ENCODE measurements around the gene PLGRKT.
"Not testable (repeated sequence)": the region's sequence is repeated elsewhere in the genome, so short reads cannot be mapped to it uniquely, and the experiment has no call there.

The PLGRKT gene

DNA sequence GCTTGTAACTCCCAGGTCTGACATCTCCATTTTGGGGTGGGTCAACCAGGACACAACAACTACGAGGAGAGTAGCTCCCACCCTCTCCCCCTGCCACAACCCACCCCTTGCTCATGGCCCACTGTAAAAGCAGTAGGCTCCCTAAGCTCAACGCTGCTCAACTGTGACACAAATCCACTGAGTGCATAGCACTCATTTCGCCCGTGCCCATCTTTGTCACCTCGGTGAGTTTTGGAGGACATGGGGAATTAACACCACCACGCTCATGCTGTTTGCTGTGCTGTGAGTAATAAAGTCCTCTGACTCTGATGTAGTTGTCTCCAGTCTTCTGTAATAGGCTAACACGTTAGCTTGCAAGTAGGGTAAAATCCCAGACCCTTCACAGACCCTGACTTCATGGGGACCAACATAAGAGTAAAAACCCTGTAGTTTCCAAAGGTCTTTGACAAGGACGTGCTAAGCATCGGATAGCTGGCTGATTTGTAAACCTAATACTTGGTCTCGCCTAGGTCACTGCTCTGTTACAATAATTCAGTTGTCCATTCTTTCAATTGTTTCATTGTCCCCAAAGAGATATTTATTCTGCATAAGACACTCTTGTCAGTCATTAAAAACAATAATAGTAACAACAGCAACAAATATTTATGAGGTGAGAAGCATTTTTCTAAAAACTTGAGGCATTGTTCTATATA, 7.7 kb downstream of the PLGRKT start:
- no peak for DNase-seq (ENCODE audit: low read depth)

- no peak for DNase-seq (ENCODE audit: low read depth)
These were observed 8.8 kb downstream of the PLGRKT start for GRCh38 chr9:5428794-5429528.

DNA sequence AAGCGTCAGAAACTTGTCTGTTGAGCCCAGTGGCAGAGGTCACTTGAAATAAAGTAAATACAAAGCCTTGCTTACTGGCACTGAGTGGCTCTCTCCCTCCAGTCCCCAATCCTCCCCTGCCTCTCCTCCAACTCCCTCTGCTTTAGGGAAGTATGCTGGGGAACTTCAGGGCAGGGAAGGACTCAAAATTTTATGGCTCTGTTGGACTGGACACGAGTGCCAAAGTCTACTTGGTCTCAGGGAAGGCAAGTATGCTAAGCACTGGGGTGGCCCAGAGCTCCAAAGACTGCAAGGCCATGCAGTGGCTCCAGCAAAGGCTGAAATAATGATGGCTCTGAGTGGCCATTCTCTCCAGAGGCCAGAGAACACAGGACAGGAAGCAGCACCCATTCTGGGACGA, 9.6 kb downstream of the PLGRKT start:
- no peak for DNase-seq (ENCODE audit: low read depth)

- DNase-seq (ENCODE audit: low read depth): no peak
These were observed 10.7 kb downstream of the PLGRKT start for GRCh38 chr9:5427005-5427404.

GRCh38 chr9:5425006-5425628, 12.6 kb downstream of the PLGRKT start:
- no peak for DNase-seq (ENCODE audit: low read depth)

- no peak for DNase-seq (ENCODE audit: low read depth)
These were observed 15.4 kb downstream of the PLGRKT start for GRCh38 chr9:5422276-5422675.

GRCh38 chr9:5421163-5421562, 16.6 kb downstream of the PLGRKT start:
- DNase-seq (ENCODE audit: low read depth): no peak

DNA sequence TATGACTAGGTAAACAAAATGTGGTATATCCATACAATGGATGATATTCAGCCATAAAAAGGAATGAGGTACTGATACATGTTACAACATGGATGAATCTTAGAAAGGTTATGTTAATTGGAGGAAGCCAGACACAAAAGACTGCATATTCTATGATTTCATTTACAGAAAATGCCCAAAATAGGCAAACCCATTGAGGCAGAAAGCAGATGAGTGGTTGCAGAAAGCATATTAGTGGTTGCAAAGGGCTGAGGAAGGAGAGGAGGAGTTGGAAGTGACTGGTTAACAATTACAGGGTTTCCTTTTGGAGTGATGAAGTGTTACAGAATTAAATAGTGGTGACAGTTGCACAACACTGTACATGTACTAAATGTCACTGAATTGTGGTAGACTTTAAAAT, 17.7 kb downstream of the PLGRKT start:
- DNase-seq (ENCODE audit: low read depth): no peak

GRCh38 chr9:5418481-5418880, 19.2 kb downstream of the PLGRKT start:
- no peak for DNase-seq (ENCODE audit: low read depth)

DNA sequence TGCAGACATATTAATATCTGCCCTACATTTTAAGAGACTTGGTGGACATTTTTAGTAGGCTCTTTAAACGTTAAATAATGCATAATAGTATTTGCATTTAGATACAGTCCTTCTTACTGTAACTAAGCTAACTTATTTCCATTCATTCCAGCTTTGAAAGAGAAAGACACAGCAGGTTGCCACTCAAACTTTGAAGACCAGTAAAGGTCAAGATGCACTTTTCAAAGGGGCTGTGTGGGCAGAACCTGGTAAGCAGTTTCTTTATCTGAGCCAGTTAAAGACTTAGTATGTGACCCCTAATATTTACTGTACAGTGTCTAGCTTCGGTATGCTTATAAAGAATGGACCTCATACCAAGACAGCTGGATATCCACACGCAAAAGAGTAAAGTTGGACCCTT, 20.8 kb downstream of the PLGRKT start:
- no peak for DNase-seq (ENCODE audit: low read depth)

GRCh38 chr9:5408596-5408995, 29.1 kb downstream of the PLGRKT start:
- no peak for DNase-seq (ENCODE audit: low read depth)

DNA sequence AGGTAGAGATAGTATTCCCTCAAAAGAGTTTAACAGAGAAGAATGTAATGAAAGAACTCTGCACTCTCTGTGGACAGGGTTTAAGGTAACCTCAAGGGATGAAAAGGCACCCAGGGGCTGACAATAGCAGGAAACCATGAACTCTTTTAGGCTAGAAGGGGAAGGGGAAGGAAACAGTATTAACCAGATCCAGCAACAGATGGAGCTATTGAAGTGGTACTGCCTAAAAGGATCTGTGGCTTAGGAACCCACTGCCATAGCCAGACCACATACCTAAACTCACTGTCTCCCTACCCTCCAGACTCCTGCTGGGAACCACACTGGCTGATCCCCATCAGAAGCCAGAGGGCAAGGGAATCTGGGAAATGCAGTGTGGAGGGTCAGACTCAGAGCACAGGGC, 35.5 kb downstream of the PLGRKT start:
- DNase-seq (ENCODE audit: low read depth): no peak

- DNase-seq (ENCODE audit: low read depth): not testable (repeated sequence)
These were observed 40.2 kb downstream of the PLGRKT start for GRCh38 chr9:5397547-5397946.

DNA sequence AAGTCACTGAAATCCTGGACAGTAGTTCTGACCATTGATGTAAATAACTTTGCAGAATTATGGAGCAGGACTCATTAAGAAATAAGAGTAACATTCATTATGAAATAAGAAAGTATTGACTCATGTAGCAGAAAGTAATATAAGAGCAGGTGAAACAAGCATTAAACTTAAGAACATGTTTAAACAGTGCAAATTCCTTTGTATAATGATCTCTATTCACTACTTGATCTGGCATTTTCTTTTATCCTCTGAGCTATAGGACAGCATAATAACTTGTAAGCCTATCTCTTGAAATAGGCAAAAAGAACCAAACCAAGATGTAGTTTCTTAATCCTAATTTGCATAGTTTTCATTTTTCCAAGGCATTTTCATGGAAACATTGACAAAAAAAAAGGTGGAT, 42.3 kb downstream of the PLGRKT start:
- DNase-seq (ENCODE audit: low read depth): no peak

- not testable (repeated sequence) for DNase-seq (ENCODE audit: low read depth)
These were observed 43.7 kb downstream of the PLGRKT start for GRCh38 chr9:5393976-5394375.

DNA sequence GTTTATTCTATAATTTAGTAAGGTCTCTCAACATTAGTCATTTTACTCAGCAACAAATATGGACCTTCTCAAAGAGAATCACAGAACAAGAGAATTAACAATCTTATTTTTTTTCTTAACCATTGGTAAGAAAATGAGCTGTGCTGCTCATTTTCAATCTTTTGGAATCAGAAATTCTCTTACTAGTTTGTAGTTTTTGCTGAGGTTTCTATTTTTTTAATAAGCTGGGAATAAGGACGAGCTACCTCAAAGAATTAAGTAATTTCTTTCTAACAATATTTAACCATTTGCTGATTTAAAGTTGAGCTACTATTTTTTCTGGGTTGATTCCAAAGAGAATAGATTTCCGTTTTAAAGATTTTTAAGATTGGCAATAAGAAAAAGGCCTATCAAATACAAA, 44.2 kb downstream of the PLGRKT start:
- DNase-seq (ENCODE audit: low read depth): no peak

DNA sequence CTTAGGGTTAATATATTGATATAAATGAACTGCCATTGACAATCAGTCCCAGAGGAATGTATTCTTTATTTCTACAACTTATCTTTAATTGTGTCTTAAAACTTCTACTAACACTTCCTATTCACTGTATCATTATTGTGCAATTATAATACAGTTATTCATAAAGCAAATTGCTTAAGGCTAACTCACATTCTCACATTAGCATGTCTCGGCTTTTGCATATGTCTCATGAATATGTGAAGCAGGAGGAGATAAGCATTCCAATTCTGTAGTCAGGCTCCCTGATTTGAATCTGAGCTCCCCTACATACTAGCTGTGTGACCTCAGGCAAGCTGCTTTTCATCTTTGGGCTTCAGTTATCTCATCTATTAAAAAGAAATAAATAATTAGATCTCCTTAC, 45.4 kb downstream of the PLGRKT start:
- DNase-seq (ENCODE audit: low read depth): no peak

- no peak for DNase-seq (ENCODE audit: low read depth)
These were observed 48.5 kb downstream of the PLGRKT start for GRCh38 chr9:5389109-5389732.

GRCh38 chr9:5388026-5388819, 49.5 kb downstream of the PLGRKT start:
- no peak for DNase-seq (ENCODE audit: low read depth)

GRCh38 chr9:5384436-5384835, 53.3 kb downstream of the PLGRKT start:
- DNase-seq (ENCODE audit: low read depth): no peak

GRCh38 chr9:5382479-5382878, 55.2 kb downstream of the PLGRKT start:
- no peak for DNase-seq (ENCODE audit: low read depth)

Data from activated T-helper 9 cell treated with anti-CD3 and anti-CD28 coated beads, Interleukin-2, amount 50 U/mL, for 16 hours (primary cell).